Cardiac muscle cell (in vitro differentiated cells and primary cell): ENCODE results near the gene KPNA4. TPM values are rescaled to one million over a fixed set of nuclear protein-coding genes. Genes with fewer than 3 reads are reported as not detected.
"Not testable (repeated sequence)": the region's sequence is repeated elsewhere in the genome, so short reads cannot be mapped to it uniquely, and the experiment has no call there.

ENCODE experiments used
- DNase-seq, 2 donors: peaks; one replicate each; pipeline versions ENCODE4 v3.0.0 to v3.0.0-alpha.2; 2010 to 2017; ENCODE audit warnings: low read depth in 1 of 2, low spot score in 1 of 2
- H3K27ac ChIP-seq: fragments of 200-600 bp; sonication (generic); 2 replicates; pipeline ENCODE4 v1.5.1; 2016
- H3K27me3 ChIP-seq: fragments of 200-600 bp; sonication (generic); 2 replicates; pipeline ENCODE4 v1.6.0; 2016; ENCODE audit warnings: control low read depth
- H3K36me3 ChIP-seq: fragments of 200-600 bp; sonication (generic); 2 replicates; pipeline ENCODE4 v1.5.1; 2016; ENCODE audit warnings: control low read depth
- H3K4me1 ChIP-seq: fragments of 200-600 bp; sonication (generic); 2 replicates; pipeline ENCODE4 v1.8.1; 2017; ENCODE audit warnings: low read depth, mild to moderate bottlenecking, mixed run types
- H3K4me3 ChIP-seq: fragments of 200-600 bp; sonication (generic); 2 replicates; pipeline ENCODE4 v1.5.1; 2016; ENCODE audit warnings: mild to moderate bottlenecking
- H3K9me3 ChIP-seq: fragments of 200-600 bp; sonication (generic); 2 replicates; pipeline ENCODE4 v1.5.1; 2017; ENCODE audit warnings: low read depth, mild to moderate bottlenecking, control low read depth
- polyA plus RNA-seq: library from polyadenylated mRNA; unstranded; fragments of >200 nt; fragmentation: Nextera tagmentation; extraction: Ambion mirVana; gene quantifications from 2 replicates; pipeline ENCODE4 v1.2.1, GENCODE V29; 2016
- total RNA-seq: library from RNA; depleted of rRNA; stranded (reverse); fragments of >200 nt; gene quantifications from 2 replicates; pipeline ENCODE4 v1.2.3, GENCODE V29; 2016
- TF ChIP-seq, protein P1 (sequence below): IDR thresholded peaks from 2 replicates; pipeline ENCODE4 v1.5.1; 2012; ENCODE audit warnings: low read depth, mild to moderate bottlenecking, low read length

KPNA4 gene
- total and polyA plus RNA-seq, 2 experiments from 2014 or later: 11.7 to 18.5 TPM

DNA sequence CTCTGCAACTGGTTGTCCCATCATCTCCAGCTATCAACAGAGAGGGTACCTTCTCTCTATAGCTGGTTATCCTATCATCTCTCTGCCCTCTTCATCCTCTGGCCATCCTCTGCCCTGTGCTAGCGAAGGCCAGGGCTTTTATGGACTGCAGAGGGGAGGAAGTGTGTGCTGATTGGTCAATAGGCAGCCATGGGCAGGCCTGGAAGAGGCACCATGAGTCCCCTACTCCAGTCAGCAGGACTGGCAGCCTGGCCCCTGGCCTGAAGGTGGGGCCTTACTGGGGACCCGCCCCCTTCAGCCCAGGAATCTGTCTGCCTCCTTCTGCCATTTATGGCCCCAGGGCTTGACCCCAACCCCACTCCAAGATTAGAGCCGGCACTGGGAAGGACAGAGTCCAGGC is 105.3 kb downstream of the KPNA4 start:
- TF ChIP-seq, protein P1, sequence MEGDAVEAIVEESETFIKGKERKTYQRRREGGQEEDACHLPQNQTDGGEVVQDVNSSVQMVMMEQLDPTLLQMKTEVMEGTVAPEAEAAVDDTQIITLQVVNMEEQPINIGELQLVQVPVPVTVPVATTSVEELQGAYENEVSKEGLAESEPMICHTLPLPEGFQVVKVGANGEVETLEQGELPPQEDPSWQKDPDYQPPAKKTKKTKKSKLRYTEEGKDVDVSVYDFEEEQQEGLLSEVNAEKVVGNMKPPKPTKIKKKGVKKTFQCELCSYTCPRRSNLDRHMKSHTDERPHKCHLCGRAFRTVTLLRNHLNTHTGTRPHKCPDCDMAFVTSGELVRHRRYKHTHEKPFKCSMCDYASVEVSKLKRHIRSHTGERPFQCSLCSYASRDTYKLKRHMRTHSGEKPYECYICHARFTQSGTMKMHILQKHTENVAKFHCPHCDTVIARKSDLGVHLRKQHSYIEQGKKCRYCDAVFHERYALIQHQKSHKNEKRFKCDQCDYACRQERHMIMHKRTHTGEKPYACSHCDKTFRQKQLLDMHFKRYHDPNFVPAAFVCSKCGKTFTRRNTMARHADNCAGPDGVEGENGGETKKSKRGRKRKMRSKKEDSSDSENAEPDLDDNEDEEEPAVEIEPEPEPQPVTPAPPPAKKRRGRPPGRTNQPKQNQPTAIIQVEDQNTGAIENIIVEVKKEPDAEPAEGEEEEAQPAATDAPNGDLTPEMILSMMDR: no peak
- Histone ChIP-seq H3K27me3 (no peaks in the 10 kb centered on the region), H3K27ac (no peak overlapping the region), H3K36me3 (no peaks in the 10 kb centered on the region), H3K4me3 (no peak overlapping the region), H3K4me1 (peaks cover 4% of the 10 kb centered on the region), H3K9me3 (no peaks in the 10 kb centered on the region)
- no peak for DNase-seq

DNA sequence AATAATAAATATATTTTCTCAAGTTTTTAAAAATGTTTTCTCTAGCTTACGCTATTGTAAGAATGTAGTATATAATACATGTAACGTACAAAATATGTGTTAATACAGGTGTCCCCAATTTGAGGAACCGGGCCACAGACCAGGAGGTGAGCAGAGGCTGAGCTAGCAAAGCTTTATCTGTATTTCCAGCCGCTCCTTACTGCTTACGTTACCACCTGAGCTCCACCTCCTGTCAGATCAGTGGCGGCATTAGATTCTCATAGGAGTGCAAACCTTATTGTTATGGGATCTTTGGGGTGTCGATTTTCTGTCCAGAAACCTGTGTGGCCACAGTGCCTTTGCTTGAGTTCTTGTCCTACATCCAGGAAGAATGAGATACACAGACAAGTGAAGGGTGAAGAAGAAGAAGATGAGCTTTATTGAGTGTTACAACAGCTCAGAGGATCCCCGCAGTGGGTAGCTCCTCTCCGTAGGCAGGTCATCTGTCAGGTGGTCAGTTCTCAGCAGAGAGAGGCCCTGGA is 105.9 kb downstream of the KPNA4 start:
- H3K36me3 ChIP-seq: no peaks in the 10 kb centered on the region
- H3K4me1 ChIP-seq: no peaks in the 10 kb centered on the region
- TF ChIP-seq, protein P1: no peak
- no peak overlapping the region for H3K4me3 ChIP-seq
- H3K9me3 ChIP-seq: no peaks in the 10 kb centered on the region
- DNase-seq: no peak
- no peaks in the 10 kb centered on the region for H3K27me3 ChIP-seq
- H3K27ac ChIP-seq: no peak overlapping the region

DNA sequence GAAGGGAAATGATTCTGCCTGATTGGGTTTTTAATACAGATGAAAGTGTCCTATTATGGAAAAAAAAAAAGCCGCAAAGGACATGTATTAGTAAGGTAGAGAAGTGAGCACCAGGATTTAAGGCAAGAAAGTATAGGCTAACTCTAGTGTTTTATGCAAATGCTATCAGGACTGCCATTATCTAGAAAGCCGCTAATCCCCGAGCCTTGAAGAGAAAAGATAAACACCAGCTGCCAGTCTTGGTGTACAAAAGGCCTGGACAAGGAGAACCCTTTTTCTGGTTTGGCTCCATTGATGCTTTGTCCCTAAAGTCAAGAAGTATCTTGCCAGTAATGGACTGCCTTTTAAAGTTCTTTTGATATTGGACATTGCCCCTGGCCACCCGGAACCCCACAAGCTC is 107.2 kb downstream of the KPNA4 start:
- Histone ChIP-seq H3K9me3 (no peaks in the 10 kb centered on the region), H3K4me1 (no peaks in the 10 kb centered on the region)
- no peak for DNase-seq

DNA sequence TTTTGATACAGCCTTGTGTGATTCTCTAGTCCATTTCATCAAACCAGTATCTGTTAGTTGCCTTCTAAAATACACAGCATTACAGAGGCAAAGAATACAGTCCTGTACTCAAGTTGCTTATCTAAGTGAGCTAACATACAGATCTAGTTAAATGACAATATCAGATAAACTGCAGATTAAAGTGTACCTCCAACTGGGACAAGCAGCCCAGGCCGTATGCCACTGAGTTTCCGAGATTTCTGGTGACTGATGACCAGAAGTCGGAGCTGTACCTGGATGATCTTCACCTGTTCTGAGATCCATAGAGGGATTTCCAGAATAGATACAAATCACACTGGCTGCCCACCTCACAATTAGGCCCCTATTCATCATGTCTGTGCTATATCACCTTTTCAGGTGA is 109.5 kb downstream of the KPNA4 start:
- no peaks in the 10 kb centered on the region for H3K9me3 ChIP-seq
- no peaks in the 10 kb centered on the region for H3K27me3 ChIP-seq
- TF ChIP-seq, protein P1: no peak
- no peaks in the 10 kb centered on the region for H3K36me3 ChIP-seq
- H3K27ac ChIP-seq: no peak overlapping the region
- DNase-seq: no peak
- H3K4me3 ChIP-seq: no peak overlapping the region
- H3K4me1 ChIP-seq: no peaks in the 10 kb centered on the region

More for the DNA sequence above, 107.2 kb downstream of the KPNA4 start:
- Histone ChIP-seq H3K27ac (no peak overlapping the region), H3K36me3 (no peaks in the 10 kb centered on the region), H3K4me3 (no peak overlapping the region), H3K27me3 (no peaks in the 10 kb centered on the region)
- TF ChIP-seq, protein P1: no peak

DNA sequence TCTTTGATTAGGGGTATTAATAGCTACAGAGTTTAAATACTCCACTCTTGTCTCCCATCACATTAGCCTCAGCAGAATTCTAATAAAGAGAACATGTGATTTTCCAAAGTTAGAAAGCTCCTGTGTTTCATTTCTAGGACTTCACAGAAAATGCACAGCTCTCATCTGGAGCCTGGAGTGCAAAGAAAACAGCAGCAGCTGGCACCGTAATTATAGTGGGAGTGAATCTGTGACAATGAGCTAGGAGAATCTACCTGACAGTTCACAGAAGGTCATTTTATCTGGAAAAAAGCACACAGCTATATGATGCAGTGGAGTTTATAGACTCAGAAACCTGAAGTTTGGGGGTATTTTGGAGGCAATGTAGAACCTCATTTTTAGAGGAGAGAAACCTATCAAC is 110.4 kb downstream of the KPNA4 start:
- H3K4me3 ChIP-seq: no peak overlapping the region
- no peaks in the 10 kb centered on the region for H3K36me3 ChIP-seq
- TF ChIP-seq, protein P1: no peak
- H3K27ac ChIP-seq: no peak overlapping the region
- no peak for DNase-seq
- H3K9me3 ChIP-seq: no peaks in the 10 kb centered on the region
- no peaks in the 10 kb centered on the region for H3K4me1 ChIP-seq
- no peaks in the 10 kb centered on the region for H3K27me3 ChIP-seq

DNA sequence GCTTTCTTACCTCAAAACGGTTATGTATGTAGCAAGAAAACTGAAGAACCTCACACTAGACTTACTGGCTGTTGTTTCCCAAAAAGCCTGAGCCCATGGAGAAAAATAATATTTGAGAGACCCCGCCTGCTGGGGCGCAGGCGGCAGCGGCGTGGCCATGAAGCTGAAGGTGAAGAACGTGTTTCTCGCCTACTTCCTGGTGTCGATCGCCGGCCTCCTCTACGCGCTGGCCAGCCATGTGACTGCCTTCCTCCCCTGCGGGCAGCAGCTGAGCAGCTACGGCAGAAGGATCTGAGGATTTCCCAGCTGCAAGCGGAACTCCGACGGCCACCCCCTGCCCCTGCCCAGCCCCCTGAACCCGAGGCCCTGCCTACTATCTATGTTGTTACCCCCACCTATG is 113.1 kb downstream of the KPNA4 start:
- H3K4me3 ChIP-seq, H3K27me3 ChIP-seq, H3K36me3 ChIP-seq, H3K27ac ChIP-seq, DNase-seq, H3K4me1 ChIP-seq, H3K9me3 ChIP-seq: not testable (repeated sequence)
